SK-N-SH (cell line): Measurements from ENCODE around the gene IL18BP. TPM values are rescaled to one million over a fixed set of nuclear protein-coding genes. Genes with fewer than 3 reads are reported as not detected.

Experiments used
- CTCF ChIA-PET: fragments of 300-600, 350-600 bp; formaldehyde crosslinking; extraction: SDS; loops from one replicate; lab custom pipeline; 2021; lab: Yijun Ruan, JAX
- POLR2A ChIA-PET: fragments of 350-600 bp; sonication (Branson Sonifier 250); formaldehyde crosslinking; extraction: SDS; loops from one replicate; lab custom pipeline; 2020; ENCODE audit warnings: antibody characterized with exemption, inconsistent platforms; lab: Yijun Ruan, JAX
- DNase-seq: peaks from one replicate; pipeline ENCODE4 v3.0.0; 2012
- H2AFZ ChIP-seq: fragments of 200-600 bp; sonication (generic); 2 replicates; pipeline ENCODE4 v1.8.1; 2016; ENCODE audit warnings: antibody characterized with exemption, mild to moderate bottlenecking, low read depth
- H3F3A ChIP-seq: fragments of 200-600 bp; sonication (generic); replicated peaks from 2 replicates; pipeline ENCODE3; 2016; ENCODE audit warnings: antibody characterized with exemption, mild to moderate bottlenecking; ENCODE audit not compliant: insufficient read depth
- H3K27ac ChIP-seq, 2 experiments: fragments of 200-500 bp in 1 of 2; fragments of 200-600 bp in 1 of 2; sonication (Bioruptor generic) in 1 of 2; sonication (generic), shearing (Covaris generic) in 1 of 2; 2 replicates each; pipeline versions ENCODE4 v1.5.1 to v1.6.1; 2014 to 2016; ENCODE audit warnings: low read depth in 2 of 2, inconsistent platforms in 1 of 2, low read length in 1 of 2, mild to moderate bottlenecking in 1 of 2, mixed read lengths in 1 of 2
- H3K27me3 ChIP-seq: fragments of 200-600 bp; sonication (generic), shearing (Covaris generic); 2 replicates; pipeline ENCODE4 v1.6.1; 2016; ENCODE audit warnings: mixed run types; ENCODE audit not compliant: insufficient read depth
- H3K36me3 ChIP-seq, 2 experiments: fragments of 200-500 bp in 1 of 2; fragments of 200-600 bp in 1 of 2; sonication (Bioruptor generic) in 1 of 2; sonication (generic) in 1 of 2; replicated peaks in 1 of 2; 2 replicates each; pipeline versions ENCODE3 to v1.5.1; 2014 to 2016; ENCODE audit warnings: low read length in 1 of 2, mild to moderate bottlenecking in 1 of 2; ENCODE audit not compliant: insufficient read depth in 2 of 2, control insufficient read depth in 1 of 2
- H3K4me1 ChIP-seq, 2 experiments: fragments of 200-500 bp in 1 of 2; fragments of 200-600 bp in 1 of 2; sonication (Bioruptor generic) in 1 of 2; sonication (generic), shearing (Covaris generic) in 1 of 2; 2 replicates each; pipeline versions ENCODE4 v1.5.1 to v1.6.1; 2014 to 2016; ENCODE audit warnings: low read depth in 1 of 2, low read length in 1 of 2, mixed run types in 1 of 2; ENCODE audit not compliant: insufficient read depth in 2 of 2, control insufficient read depth in 1 of 2
- H3K4me2 ChIP-seq: fragments of 200-600 bp; sonication (generic), shearing (Covaris generic); 2 replicates; pipeline ENCODE4 v1.6.1; 2017; ENCODE audit warnings: mixed run types
- H3K4me3 ChIP-seq, 2 experiments: fragments of 200-500 bp in 1 of 2; fragments of 200-600 bp in 1 of 2; sonication (Bioruptor generic) in 1 of 2; sonication (generic), shearing (Covaris generic) in 1 of 2; 2 replicates each; pipeline versions ENCODE4 v1.5.1 to v1.8.1; 2014 to 2016; ENCODE audit warnings: low read depth in 2 of 2, inconsistent platforms in 1 of 2, low read length in 1 of 2, mild to moderate bottlenecking in 1 of 2, mixed read lengths in 1 of 2, moderate library complexity in 1 of 2
- H3K79me2 ChIP-seq: fragments of 200-600 bp; sonication (generic); 2 replicates; pipeline ENCODE4 v1.8.1; 2017; ENCODE audit warnings: mild to moderate bottlenecking; ENCODE audit not compliant: insufficient read depth
- H3K9ac ChIP-seq: fragments of 200-600 bp; sonication (generic); 2 replicates; pipeline ENCODE4 v1.6.1; 2017; ENCODE audit warnings: mixed run types
- H3K9me2 ChIP-seq: fragments of 200-600 bp; sonication (generic); 2 replicates; pipeline ENCODE4 v1.6.1; 2017; ENCODE audit warnings: mixed run types
- H3K9me3 ChIP-seq: fragments of 200-600 bp; sonication (generic); 2 replicates; pipeline ENCODE4 v1.6.1; 2017; ENCODE audit warnings: mixed run types, mild to moderate bottlenecking, moderate library complexity
- H4K20me1 ChIP-seq: fragments of 200-600 bp; sonication (generic); 2 replicates; pipeline ENCODE4 v1.6.1; 2017; ENCODE audit warnings: mild to moderate bottlenecking, mixed run types; ENCODE audit not compliant: insufficient read depth
- CHD2 ChIP-seq: fragments of 150-350 bp; IDR thresholded peaks from 2 replicates; pipeline ENCODE4 v1.6.1; 2018; ENCODE audit warnings: low read length; ENCODE audit not compliant: partially characterized antibody
- CTCF ChIP-seq: fragments of 200-600 bp; sonication (generic); IDR thresholded peaks from 2 replicates; pipeline ENCODE4 v1.6.1; 2017; ENCODE audit warnings: antibody characterized with exemption, mild to moderate bottlenecking, moderate library complexity
- ELF1 ChIP-seq: IDR thresholded peaks from 2 replicates; pipeline ENCODE4 v1.4.0; 2012
- EP300 ChIP-seq, 2 experiments: IDR thresholded peaks; 2 replicates each; pipeline versions ENCODE4 v1.4.0 to v1.6.1; 2012; ENCODE audit warnings: borderline replicate concordance in 1 of 2, low read depth in 1 of 2, low read length in 1 of 2
- FOSL2 ChIP-seq: IDR thresholded peaks from 2 replicates; pipeline ENCODE4 v1.4.0; 2012; ENCODE audit warnings: low read depth, mild to moderate bottlenecking, moderate library complexity, borderline replicate concordance
- FOXJ3 ChIP-seq: sonication (generic); formaldehyde crosslinking; IDR thresholded peaks from 2 replicates; pipeline ENCODE4 v1.5.1; 2020; ENCODE audit warnings: mild to moderate bottlenecking, missing genetic modification reagents
- GABPA ChIP-seq: IDR thresholded peaks from 2 replicates; pipeline ENCODE4 v1.4.0; 2012; ENCODE audit warnings: low read depth, mild to moderate bottlenecking
- IRF3 ChIP-seq: fragments of 150-350 bp; IDR thresholded peaks from 2 replicates; pipeline ENCODE4 v1.6.1; 2016; ENCODE audit warnings: mild to moderate bottlenecking, low read depth, low read length
- JUND ChIP-seq: IDR thresholded peaks from 2 replicates; pipeline ENCODE4 v1.4.0; 2012
- MAX ChIP-seq: IDR thresholded peaks from 2 replicates; pipeline ENCODE4 v1.4.0; 2012; ENCODE audit warnings: low read depth
- NRF1 ChIP-seq: IDR thresholded peaks from 2 replicates; pipeline ENCODE4 v1.6.1; 2012; ENCODE audit warnings: low read depth, mild to moderate bottlenecking, low read length
- POLR2AphosphoS5 ChIP-seq: IDR thresholded peaks from 2 replicates; pipeline ENCODE4 v1.6.1; 2012; ENCODE audit warnings: low read depth, low read length
- RAD21 ChIP-seq: IDR thresholded peaks from 2 replicates; pipeline ENCODE4 v1.6.1; 2012; ENCODE audit warnings: mild to moderate bottlenecking, low read length
- REST ChIP-seq: IDR thresholded peaks from 2 replicates; pipeline ENCODE4 v1.6.1; 2012; ENCODE audit warnings: mild to moderate bottlenecking, low read depth, low read length, moderate library complexity
- RFX5 ChIP-seq: IDR thresholded peaks from 2 replicates; pipeline ENCODE4 v1.6.1; 2012; ENCODE audit warnings: mild to moderate bottlenecking, improper control_type of control experiment, low read length
- SIN3A ChIP-seq: IDR thresholded peaks from 2 replicates; pipeline ENCODE4 v1.6.1; 2012; ENCODE audit warnings: low read depth, mild to moderate bottlenecking, low read length, moderate library complexity, borderline replicate concordance
- TAF1 ChIP-seq: IDR thresholded peaks from 2 replicates; pipeline ENCODE4 v1.6.1; 2012; ENCODE audit warnings: low read depth, mild to moderate bottlenecking, low read length, moderate library complexity, borderline replicate concordance
- TCF12 ChIP-seq: IDR thresholded peaks from 2 replicates; pipeline ENCODE4 v1.4.0; 2012
- TEAD4 ChIP-seq: IDR thresholded peaks from 2 replicates; pipeline ENCODE4 v1.4.0; 2012; ENCODE audit warnings: mild to moderate bottlenecking, borderline replicate concordance; ENCODE audit not compliant: insufficient read depth
- USF1 ChIP-seq: IDR thresholded peaks from 2 replicates; pipeline ENCODE4 v1.4.0; 2012; ENCODE audit warnings: low read depth, borderline replicate concordance
- WGBS: methylation state at CpG from one replicate; pipeline ENCODE4 v1.1.6; 2017; ENCODE audit warnings: low lambda C conversion rate; 5-methylcytosine and 5-hydroxymethylcytosine counted together
- polyA plus RNA-seq, 3 experiments: library from polyadenylated mRNA; depleted of rRNA; stranded (reverse); fragments of >200 nt; gene quantifications; 2 replicates each; pipeline ENCODE4 v1.2.3, GENCODE V29; 2012
- TF ChIP-seq, protein P1 (sequence below): IDR thresholded peaks from 2 replicates; pipeline ENCODE4; 2012
- TF ChIP-seq, protein P2 (sequence below): fragments of 150-350 bp; IDR thresholded peaks from 2 replicates; pipeline ENCODE4 v1.6.1; 2017; ENCODE audit warnings: antibody characterized with exemption, low read length, low read depth, borderline replicate concordance

IL18BP gene
- polyA plus RNA-seq, 1 of the 3 experiments (the other 2 are of a cell fraction), result 5.0 TPM

DNA sequence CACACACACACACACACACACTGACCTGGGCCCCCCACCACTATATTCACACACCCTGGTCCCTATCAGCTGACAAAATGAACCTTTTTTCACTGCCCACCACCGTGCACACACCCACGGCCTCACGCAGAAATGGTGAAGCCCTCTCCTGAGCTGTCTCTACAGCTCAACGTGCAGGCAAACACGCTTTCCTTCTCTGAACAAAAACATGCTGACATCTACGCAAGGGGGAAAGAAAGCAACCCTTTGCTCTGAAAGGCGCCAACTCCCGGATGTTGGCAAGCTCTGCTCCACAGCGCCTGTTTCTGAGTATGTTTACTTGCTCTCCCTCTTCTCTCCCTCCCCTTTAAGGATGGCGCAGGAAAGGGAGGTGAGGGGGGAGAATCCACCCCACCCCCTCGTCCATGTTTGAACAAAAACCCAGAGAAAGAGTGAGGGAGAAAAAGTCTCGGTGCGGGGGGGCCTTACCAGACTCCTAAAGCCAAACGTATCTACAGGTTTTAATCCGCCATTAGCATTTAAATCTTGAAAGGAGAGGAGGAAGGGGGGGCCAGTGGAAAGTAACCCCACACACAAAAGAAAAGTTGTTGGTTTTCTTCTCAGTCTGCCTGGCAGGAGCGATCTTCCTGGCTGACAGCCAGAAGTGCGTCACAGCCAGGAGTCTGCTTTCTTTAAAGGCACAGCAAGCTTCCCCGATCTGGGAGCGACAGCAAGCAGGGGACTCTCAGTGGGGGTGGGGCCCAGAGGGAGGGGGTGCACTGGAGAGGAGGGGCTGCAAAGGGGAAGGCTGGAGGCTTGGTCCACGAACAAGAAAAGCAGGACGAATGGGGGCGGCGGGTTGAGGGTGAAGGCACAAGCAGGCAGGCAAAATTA is 42.0 kb downstream of the IL18BP start:
- Histone ChIP-seq H3K4me1 (peaks cover 18 to 45% of the 10 kb centered on the region in 2 experiments), H3K27me3 (no peaks in the 10 kb centered on the region), H3F3A (peaks cover 18% of the 10 kb centered on the region), H3K27ac (peak overlapping the region; percentile 97 to 99), H3K79me2 (peaks cover 95% of the 10 kb centered on the region), H3K9me3 (no peaks in the 10 kb centered on the region), H4K20me1 (peaks cover 24% of the 10 kb centered on the region), H3K9ac (peak overlapping the region; percentile 84), H3K4me3 (peak overlapping the region; percentile 64 to 67), H3K4me2 (peak overlapping the region; percentile 91), H2AFZ (peak overlapping the region; percentile 75), H3K9me2 (no peaks in the 10 kb centered on the region), H3K36me3 (peaks cover 5 to 9% of the 10 kb centered on the region in 2 experiments)
- CTCF ChIA-PET, result interaction anchor here (0.7 to 5.2 kb wide), 6 partner anchors 16 to 1666 kb away, joined by 3 to 30 read pairs (median 7); partner anchors contain the start of gene CLPB
- WGBS, result under 1% methylated on average over 23 of the region's 23 CpGs
- peak; percentile 75 for DNase-seq
- POLR2A ChIA-PET, result interaction anchor here (0.6 to 4.0 kb wide), 17 partner anchors 10 to 371 kb away, joined by 3 to 21 read pairs (median 3); partner anchors contain the start of genes ANAPC15, LRRC51, NUMA1 and PHOX2A
- peak; percentile 45; the same call in 1 of the 2 replicates for TF ChIP-seq TAF1
- no peak for TF ChIP-seq RFX5
- TF ChIP-seq EP300 (IDR thresholded peaks at IDR 0.05; ENCODE audit: borderline replicate concordance in 1 of 2, low read depth in 1 of 2, low read length in 1 of 2), result no peak
- no peak for TF ChIP-seq SIN3A
- no peak for TF ChIP-seq IRF3
- TF ChIP-seq JUND, result no peak
- peak; percentile 69 for TF ChIP-seq TCF12
- TF ChIP-seq RAD21, result no peak
- no peak for TF ChIP-seq GABPA
- no peak for TF ChIP-seq TEAD4
- no peak for TF ChIP-seq FOSL2
- peak; percentile 44; the same call in 1 of the 2 replicates for TF ChIP-seq POLR2AphosphoS5
- TF ChIP-seq, protein P1, sequence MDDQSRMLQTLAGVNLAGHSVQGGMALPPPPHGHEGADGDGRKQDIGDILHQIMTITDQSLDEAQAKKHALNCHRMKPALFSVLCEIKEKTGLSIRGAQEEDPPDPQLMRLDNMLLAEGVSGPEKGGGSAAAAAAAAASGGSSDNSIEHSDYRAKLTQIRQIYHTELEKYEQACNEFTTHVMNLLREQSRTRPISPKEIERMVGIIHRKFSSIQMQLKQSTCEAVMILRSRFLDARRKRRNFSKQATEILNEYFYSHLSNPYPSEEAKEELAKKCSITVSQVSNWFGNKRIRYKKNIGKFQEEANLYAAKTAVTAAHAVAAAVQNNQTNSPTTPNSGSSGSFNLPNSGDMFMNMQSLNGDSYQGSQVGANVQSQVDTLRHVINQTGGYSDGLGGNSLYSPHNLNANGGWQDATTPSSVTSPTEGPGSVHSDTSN, result no peak
- TF ChIP-seq FOXJ3 (CRISPR knock-in tag), result peak; percentile 55; the same call in 1 of the 2 replicates
- no peak for TF ChIP-seq ELF1
- TF ChIP-seq, protein P2, sequence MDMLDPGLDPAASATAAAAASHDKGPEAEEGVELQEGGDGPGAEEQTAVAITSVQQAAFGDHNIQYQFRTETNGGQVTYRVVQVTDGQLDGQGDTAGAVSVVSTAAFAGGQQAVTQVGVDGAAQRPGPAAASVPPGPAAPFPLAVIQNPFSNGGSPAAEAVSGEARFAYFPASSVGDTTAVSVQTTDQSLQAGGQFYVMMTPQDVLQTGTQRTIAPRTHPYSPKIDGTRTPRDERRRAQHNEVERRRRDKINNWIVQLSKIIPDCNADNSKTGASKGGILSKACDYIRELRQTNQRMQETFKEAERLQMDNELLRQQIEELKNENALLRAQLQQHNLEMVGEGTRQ, result no peak
- TF ChIP-seq CTCF, result no peak
- TF ChIP-seq MAX, result peak; percentile 87
- TF ChIP-seq NRF1, result no peak
- no peak for TF ChIP-seq USF1
- no peak for TF ChIP-seq REST
- no peak for TF ChIP-seq CHD2
